SK-N-SH treated with all-trans-retinoic acid at 6 μM for 48 hours (cell line): ENCODE measurements around the gene KRTAP6-2.

Experiments used
- ATAC-seq: fragments of 200-7000 bp; cut with Tn5 transposase; 3 replicates; pipeline ENCODE4 v1.9.1; 2020; ENCODE audit warnings: mild to moderate bottlenecking, moderate library complexity
- ARNTL ChIP-seq: fragments of 450-650 bp; formaldehyde crosslinking; IDR thresholded peaks from 2 replicates; pipeline ENCODE4 v1.5.0; 2020; ENCODE audit warnings: low read depth, mild to moderate bottlenecking, moderate library complexity, borderline replicate concordance
- BACH2 ChIP-seq: fragments of 250-450 bp; sonication (Bioruptor Pico); IDR thresholded peaks from 2 replicates; pipeline ENCODE4 v1.9.0; 2021; ENCODE audit warnings: mild to moderate bottlenecking, borderline replicate concordance
- CREB5 ChIP-seq: fragments of 250-450 bp; sonication (Bioruptor Pico); IDR thresholded peaks from 2 replicates; pipeline ENCODE4 v1.5.1; 2020; ENCODE audit warnings: low read depth, mild to moderate bottlenecking, moderate library complexity
- CSDC2 ChIP-seq: fragments of 250-450 bp; sonication (Bioruptor Pico); IDR thresholded peaks from 2 replicates; pipeline ENCODE4 v1.5.0; 2020; ENCODE audit warnings: mild to moderate bottlenecking, moderate library complexity
- ESRRG ChIP-seq: fragments of 250-450 bp; sonication (Bioruptor Pico); IDR thresholded peaks from 2 replicates; pipeline ENCODE4 v1.6.1; 2021; ENCODE audit warnings: mild to moderate bottlenecking
- ISL1 ChIP-seq: fragments of 250-450 bp; sonication (Bioruptor Pico); IDR thresholded peaks from 2 replicates; pipeline ENCODE4 v2.1.2; 2022; ENCODE audit warnings: mild to moderate bottlenecking, moderate library complexity
- OSR1 ChIP-seq: fragments of 250-450 bp; sonication (Bioruptor Pico); IDR thresholded peaks from 2 replicates; pipeline ENCODE4 v1.8.0; 2022; ENCODE audit warnings: moderate library complexity, mild to moderate bottlenecking, inconsistent platforms
- PATZ1 ChIP-seq: fragments of 250-450 bp; sonication (Bioruptor Pico); IDR thresholded peaks from 2 replicates; pipeline ENCODE4 v1.8.0; 2020; ENCODE audit warnings: mild to moderate bottlenecking, moderate library complexity, borderline replicate concordance
- POU6F1 ChIP-seq: fragments of 250-450 bp; sonication (Bioruptor Pico); IDR thresholded peaks from 2 replicates; pipeline ENCODE4 v1.8.0; 2021; ENCODE audit warnings: low read depth, mild to moderate bottlenecking, moderate library complexity, borderline replicate concordance
- PPARA ChIP-seq: fragments of 250-450 bp; sonication (Bioruptor Pico); IDR thresholded peaks from 2 replicates; pipeline ENCODE4 v1.5.0; 2020; ENCODE audit warnings: mild to moderate bottlenecking, borderline replicate concordance
- RARB ChIP-seq: fragments of 250-450 bp; sonication (Bioruptor Pico); IDR thresholded peaks from 2 replicates; pipeline ENCODE4 v1.8.0; 2021; ENCODE audit warnings: mild to moderate bottlenecking, moderate library complexity
- SNAI2 ChIP-seq: fragments of 250-450 bp; sonication (Bioruptor Pico); IDR thresholded peaks from 2 replicates; pipeline ENCODE4 v1.5.0; 2020; ENCODE audit warnings: mild to moderate bottlenecking, moderate library complexity
- TCF4 ChIP-seq: fragments of 250-450 bp; sonication (Bioruptor Pico); IDR thresholded peaks from 2 replicates; pipeline ENCODE4 v1.8.0; 2021; ENCODE audit warnings: mild to moderate bottlenecking, moderate library complexity, borderline replicate concordance
- TOX ChIP-seq: fragments of 250-450 bp; sonication (Bioruptor Pico); IDR thresholded peaks from 2 replicates; pipeline ENCODE4 v1.8.0; 2021; ENCODE audit warnings: mild to moderate bottlenecking, moderate library complexity, borderline replicate concordance
- ZC3H10 ChIP-seq: fragments of 250-450 bp; sonication (Bioruptor Pico); IDR thresholded peaks from 2 replicates; pipeline ENCODE4 v1.5.1; 2021; ENCODE audit warnings: mild to moderate bottlenecking, moderate library complexity
- ZFP3 ChIP-seq: fragments of 250-450 bp; sonication (Bioruptor Pico); IDR thresholded peaks from 2 replicates; pipeline ENCODE4 v1.5.0; 2020; ENCODE audit warnings: mild to moderate bottlenecking, moderate library complexity
- ZFP30 ChIP-seq: fragments of 450-650 bp; formaldehyde crosslinking; IDR thresholded peaks from 2 replicates; pipeline ENCODE4 v1.5.0; 2022; ENCODE audit warnings: mild to moderate bottlenecking, moderate library complexity
- ZNF70 ChIP-seq: fragments of 450-650 bp; formaldehyde crosslinking; IDR thresholded peaks from 2 replicates; pipeline ENCODE4 v1.5.0; 2020; ENCODE audit warnings: mild to moderate bottlenecking, moderate library complexity
- ZNF8 ChIP-seq: fragments of 450-650 bp; formaldehyde crosslinking; IDR thresholded peaks from 2 replicates; pipeline ENCODE4 v1.5.0; 2020; ENCODE audit warnings: mild to moderate bottlenecking, moderate library complexity
- TF ChIP-seq, protein P1 (sequence below): fragments of 250-450 bp; sonication (Bioruptor Pico); IDR thresholded peaks from 2 replicates; pipeline ENCODE4 v1.5.0; 2020; ENCODE audit warnings: mild to moderate bottlenecking, moderate library complexity
- TF ChIP-seq, protein P2 (sequence below): fragments of 250-450 bp; sonication (Bioruptor Pico); IDR thresholded peaks from 2 replicates; pipeline ENCODE4 v1.5.1; 2021; ENCODE audit warnings: mild to moderate bottlenecking, moderate library complexity

Gene KRTAP6-2

GRCh38 chr21:30580132-30580531, 18.6 kb downstream of the KRTAP6-2 start (continued):
- TF ChIP-seq ZC3H10 (CRISPR knock-in tag), result no peak
- TF ChIP-seq CSDC2, result no peak
- TF ChIP-seq RARB, result no peak
- TF ChIP-seq PPARA (CRISPR knock-in tag), result no peak
- no peak for TF ChIP-seq ARNTL (CRISPR knock-in tag)
- no peak for TF ChIP-seq OSR1 (CRISPR knock-in tag)
- TF ChIP-seq ESRRG (CRISPR knock-in tag), result no peak
- no peak for TF ChIP-seq ISL1 (CRISPR knock-in tag)
- TF ChIP-seq SNAI2 (CRISPR knock-in tag), result no peak

- ATAC-seq, result no peak
- TF ChIP-seq ISL1 (CRISPR knock-in tag) (no peak), CREB5 (CRISPR knock-in tag) (no peak), ESRRG (CRISPR knock-in tag) (no peak), ZNF70 (CRISPR knock-in tag) (no peak), OSR1 (CRISPR knock-in tag) (no peak), RARB (no peak), PPARA (CRISPR knock-in tag) (no peak), ZNF8 (CRISPR knock-in tag) (no peak), ZFP3 (CRISPR knock-in tag) (no peak), PATZ1 (CRISPR knock-in tag) (no peak), ZC3H10 (CRISPR knock-in tag) (no peak), CSDC2 (no peak)
- TF ChIP-seq, protein P1, sequence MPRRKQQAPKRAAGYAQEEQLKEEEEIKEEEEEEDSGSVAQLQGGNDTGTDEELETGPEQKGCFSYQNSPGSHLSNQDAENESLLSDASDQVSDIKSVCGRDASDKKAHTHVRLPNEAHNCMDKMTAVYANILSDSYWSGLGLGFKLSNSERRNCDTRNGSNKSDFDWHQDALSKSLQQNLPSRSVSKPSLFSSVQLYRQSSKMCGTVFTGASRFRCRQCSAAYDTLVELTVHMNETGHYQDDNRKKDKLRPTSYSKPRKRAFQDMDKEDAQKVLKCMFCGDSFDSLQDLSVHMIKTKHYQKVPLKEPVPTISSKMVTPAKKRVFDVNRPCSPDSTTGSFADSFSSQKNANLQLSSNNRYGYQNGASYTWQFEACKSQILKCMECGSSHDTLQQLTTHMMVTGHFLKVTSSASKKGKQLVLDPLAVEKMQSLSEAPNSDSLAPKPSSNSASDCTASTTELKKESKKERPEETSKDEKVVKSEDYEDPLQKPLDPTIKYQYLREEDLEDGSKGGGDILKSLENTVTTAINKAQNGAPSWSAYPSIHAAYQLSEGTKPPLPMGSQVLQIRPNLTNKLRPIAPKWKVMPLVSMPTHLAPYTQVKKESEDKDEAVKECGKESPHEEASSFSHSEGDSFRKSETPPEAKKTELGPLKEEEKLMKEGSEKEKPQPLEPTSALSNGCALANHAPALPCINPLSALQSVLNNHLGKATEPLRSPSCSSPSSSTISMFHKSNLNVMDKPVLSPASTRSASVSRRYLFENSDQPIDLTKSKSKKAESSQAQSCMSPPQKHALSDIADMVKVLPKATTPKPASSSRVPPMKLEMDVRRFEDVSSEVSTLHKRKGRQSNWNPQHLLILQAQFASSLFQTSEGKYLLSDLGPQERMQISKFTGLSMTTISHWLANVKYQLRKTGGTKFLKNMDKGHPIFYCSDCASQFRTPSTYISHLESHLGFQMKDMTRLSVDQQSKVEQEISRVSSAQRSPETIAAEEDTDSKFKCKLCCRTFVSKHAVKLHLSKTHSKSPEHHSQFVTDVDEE (CRISPR knock-in tag), result no peak
- TF ChIP-seq, all 23 proteins: peak for 0
Measured at GRCh38 chr21:30579346-30579745, 19.4 kb downstream of the KRTAP6-2 start.

DNA sequence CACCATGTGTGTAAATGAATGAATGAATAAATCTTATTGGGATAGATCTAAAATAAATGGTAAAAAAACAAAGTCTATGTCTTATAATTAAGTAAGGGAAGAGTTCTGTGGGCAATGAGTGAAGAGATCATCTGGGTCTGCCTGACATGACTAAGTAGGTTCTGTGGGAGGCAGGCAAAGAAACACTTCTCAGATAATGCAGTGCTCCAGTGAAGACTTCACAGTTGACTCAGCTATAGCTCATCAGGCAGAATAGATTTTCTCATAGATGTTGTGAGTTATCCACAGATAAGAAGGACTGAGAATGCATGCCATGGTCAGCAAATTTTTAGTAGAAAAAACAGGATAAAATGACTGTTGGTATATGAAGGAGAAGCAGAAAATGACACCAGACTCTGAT, 20.9 kb downstream of the KRTAP6-2 start:
- TF ChIP-seq ISL1 (CRISPR knock-in tag), result no peak
- no peak for TF ChIP-seq ZFP30 (CRISPR knock-in tag)
- TF ChIP-seq SNAI2 (CRISPR knock-in tag), result no peak
- no peak for TF ChIP-seq PPARA (CRISPR knock-in tag)
- no peak for TF ChIP-seq ZNF70 (CRISPR knock-in tag)
- TF ChIP-seq TOX (CRISPR knock-in tag), result no peak
- no peak for TF ChIP-seq ZNF8 (CRISPR knock-in tag)
- TF ChIP-seq TCF4 (CRISPR knock-in tag), result no peak
- TF ChIP-seq POU6F1 (CRISPR knock-in tag), result no peak
- TF ChIP-seq ESRRG (CRISPR knock-in tag), result no peak
- no peak for TF ChIP-seq ZC3H10 (CRISPR knock-in tag)
- TF ChIP-seq PATZ1 (CRISPR knock-in tag), result no peak
- TF ChIP-seq, protein P2, sequence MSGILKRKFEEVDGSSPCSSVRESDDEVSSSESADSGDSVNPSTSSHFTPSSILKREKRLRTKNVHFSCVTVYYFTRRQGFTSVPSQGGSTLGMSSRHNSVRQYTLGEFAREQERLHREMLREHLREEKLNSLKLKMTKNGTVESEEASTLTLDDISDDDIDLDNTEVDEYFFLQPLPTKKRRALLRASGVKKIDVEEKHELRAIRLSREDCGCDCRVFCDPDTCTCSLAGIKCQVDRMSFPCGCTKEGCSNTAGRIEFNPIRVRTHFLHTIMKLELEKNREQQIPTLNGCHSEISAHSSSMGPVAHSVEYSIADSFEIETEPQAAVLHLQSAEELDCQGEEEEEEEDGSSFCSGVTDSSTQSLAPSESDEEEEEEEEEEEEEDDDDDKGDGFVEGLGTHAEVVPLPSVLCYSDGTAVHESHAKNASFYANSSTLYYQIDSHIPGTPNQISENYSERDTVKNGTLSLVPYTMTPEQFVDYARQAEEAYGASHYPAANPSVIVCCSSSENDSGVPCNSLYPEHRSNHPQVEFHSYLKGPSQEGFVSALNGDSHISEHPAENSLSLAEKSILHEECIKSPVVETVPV (CRISPR knock-in tag), result no peak
- TF ChIP-seq BACH2 (CRISPR knock-in tag), result no peak
- no peak for TF ChIP-seq RARB
- ATAC-seq, result no peak
